H9 (cell line): ENCODE results near the gene OGFOD3. TPM values are rescaled to one million over a fixed set of nuclear protein-coding genes. Genes with fewer than 3 reads are reported as not detected.

ENCODE experiments used
- DNase-seq: peaks from one replicate; pipeline ENCODE4 v3.0.0-alpha.2; 2017
- H2AFZ ChIP-seq: one replicate; pipeline ENCODE4 v1.6.1; 2013; ENCODE audit warnings: mild to moderate bottlenecking, low read length, control low read depth, moderate library complexity
- H2AK5ac ChIP-seq: 2 replicates; pipeline ENCODE4 v1.6.1; 2013; ENCODE audit warnings: low read length, control low read depth, mixed read lengths; ENCODE audit not compliant: insufficient read length
- H2BK120ac ChIP-seq: one replicate; pipeline ENCODE4 v1.6.1; 2013; ENCODE audit warnings: low read depth, mild to moderate bottlenecking, low read length, control low read depth, inconsistent platforms; ENCODE audit not compliant: poor library complexity, severe bottlenecking
- H2BK12ac ChIP-seq: 2 replicates; pipeline ENCODE4 v1.6.1; 2013; ENCODE audit warnings: low read length, control low read depth, mixed read lengths, low read depth; ENCODE audit not compliant: insufficient read length
- H2BK15ac ChIP-seq: 2 replicates; pipeline ENCODE4 v1.6.1; 2013; ENCODE audit warnings: low read depth, low read length, control low read depth
- H2BK20ac ChIP-seq: one replicate; pipeline ENCODE4 v1.6.1; 2013; ENCODE audit warnings: low read depth, mild to moderate bottlenecking, low read length, control low read depth, inconsistent platforms; ENCODE audit not compliant: poor library complexity, severe bottlenecking
- H2BK5ac ChIP-seq: 2 replicates; pipeline ENCODE4 v1.6.1; 2013; ENCODE audit warnings: low read length, control low read depth, mixed read lengths; ENCODE audit not compliant: insufficient read length
- H3K14ac ChIP-seq: 2 replicates; pipeline ENCODE4 v1.6.1; 2013; ENCODE audit warnings: low read length, control low read depth; ENCODE audit not compliant: insufficient read depth
- H3K18ac ChIP-seq: 2 replicates; pipeline ENCODE4 v1.6.1; 2013; ENCODE audit warnings: low read depth, mild to moderate bottlenecking, mixed read lengths, low read length, control low read depth; ENCODE audit not compliant: insufficient read length
- H3K23ac ChIP-seq: 2 replicates; pipeline ENCODE4 v1.6.1; 2013; ENCODE audit warnings: low read length, control low read depth, mixed read lengths, low read depth; ENCODE audit not compliant: insufficient read length
- H3K23me2 ChIP-seq: 2 replicates; pipeline ENCODE4 v1.6.1; 2013; ENCODE audit warnings: low read depth, mild to moderate bottlenecking, mixed read lengths, low read length, control low read depth; ENCODE audit not compliant: insufficient read length, poor library complexity, severe bottlenecking
- H3K27ac ChIP-seq: 2 replicates; pipeline ENCODE4 v1.5.1; 2013; ENCODE audit warnings: low read length, control low read depth, mixed read lengths, low read depth; ENCODE audit not compliant: insufficient read length
- H3K27me3 ChIP-seq: 2 replicates; pipeline ENCODE4 v1.6.1; 2013; ENCODE audit warnings: low read length, control low read depth, inconsistent platforms; ENCODE audit not compliant: insufficient read depth
- H3K4ac ChIP-seq: 2 replicates; pipeline ENCODE4 v1.6.1; 2013; ENCODE audit warnings: low read depth, mild to moderate bottlenecking, control low read depth, inconsistent platforms, low read length, moderate library complexity
- H3K4me1 ChIP-seq: 2 replicates; pipeline ENCODE4 v1.6.1; 2013; ENCODE audit warnings: low read length, control low read depth, inconsistent platforms; ENCODE audit not compliant: insufficient read depth
- H3K4me2 ChIP-seq: 2 replicates; pipeline ENCODE4 v1.6.1; 2013; ENCODE audit warnings: low read length, control low read depth, mixed read lengths; ENCODE audit not compliant: insufficient read length, insufficient read depth
- H3K56ac ChIP-seq: 2 replicates; pipeline ENCODE4 v1.6.1; 2013; ENCODE audit warnings: low read depth, mild to moderate bottlenecking, mixed read lengths, low read length, control low read depth; ENCODE audit not compliant: insufficient read length
- H3K79me1 ChIP-seq: 2 replicates; pipeline ENCODE4 v1.6.1; 2013; ENCODE audit warnings: low read depth, mild to moderate bottlenecking, moderate library complexity, low read length, control low read depth, inconsistent platforms; ENCODE audit not compliant: insufficient read depth, poor library complexity, severe bottlenecking
- H3K79me2 ChIP-seq: 2 replicates; pipeline ENCODE4 v1.6.1; 2013; ENCODE audit warnings: low read length, control low read depth, inconsistent platforms; ENCODE audit not compliant: insufficient read depth
- H3K9ac ChIP-seq: 2 replicates; pipeline ENCODE4 v1.6.1; 2013; ENCODE audit warnings: low read length, control low read depth, mixed read lengths; ENCODE audit not compliant: insufficient read length; ENCODE audit errors: extremely low read depth
- H3K9me3 ChIP-seq: one replicate; pipeline ENCODE4 v1.6.1; 2013; ENCODE audit warnings: low read depth, low read length, inconsistent platforms; ENCODE audit not compliant: control insufficient read depth
- H3T11ph ChIP-seq: one replicate; pipeline ENCODE4 v1.6.1; 2013; ENCODE audit warnings: mild to moderate bottlenecking, low read length, control low read depth, inconsistent platforms
- H4K20me1 ChIP-seq: one replicate; pipeline ENCODE4 v1.6.1; 2013; ENCODE audit not compliant: control insufficient read depth, insufficient read length, insufficient read depth
- H4K5ac ChIP-seq: 2 replicates; pipeline ENCODE4 v1.6.1; 2013; ENCODE audit warnings: low read depth, mild to moderate bottlenecking, mixed read lengths, low read length, control low read depth; ENCODE audit not compliant: insufficient read length
- H4K8ac ChIP-seq: replicated peaks from 2 replicates; pipeline ENCODE4 v1.6.1; 2013; ENCODE audit warnings: low read length, control low read depth, mixed read lengths, low read depth; ENCODE audit not compliant: insufficient read length
- H4K91ac ChIP-seq: 2 replicates; pipeline ENCODE4 v1.6.1; 2013; ENCODE audit warnings: low read depth, mild to moderate bottlenecking, moderate library complexity, mixed read lengths, low read length, control low read depth; ENCODE audit not compliant: insufficient read length
- H3K27ac Mint-ChIP-seq, 3 experiments: 2 replicates in 2 of 3; 3 replicates in 1 of 3; pipeline ENCODE4 v1.8.0; 2020 to 2021; ENCODE audit warnings: mixed read lengths in 3 of 3, mild to moderate bottlenecking in 1 of 3, moderate library complexity in 1 of 3
- H3K27me3 Mint-ChIP-seq: 2 replicates; pipeline ENCODE4 v1.8.0; 2021; ENCODE audit warnings: low read depth, mild to moderate bottlenecking, moderate library complexity, mixed read lengths
- H3K36me3 Mint-ChIP-seq, 3 experiments: 2 replicates in 2 of 3; 3 replicates in 1 of 3; pipeline ENCODE4 v1.8.0; 2020 to 2021; ENCODE audit warnings: low read depth in 3 of 3, mixed read lengths in 3 of 3; ENCODE audit not compliant: insufficient read depth in 1 of 3
- H3K4me1 Mint-ChIP-seq, 2 experiments: 2 replicates each; pipeline ENCODE4 v1.8.0; 2020; ENCODE audit warnings: mixed read lengths in 2 of 2
- H3K4me3 Mint-ChIP-seq, 2 experiments: 2 replicates in 1 of 2; 3 replicates in 1 of 2; pipeline ENCODE4 v1.8.0; 2020 to 2021; ENCODE audit warnings: mild to moderate bottlenecking in 2 of 2, mixed read lengths in 2 of 2, moderate library complexity in 1 of 2
- H3K9me3 Mint-ChIP-seq, 2 experiments: 2 replicates in 1 of 2; 3 replicates in 1 of 2; pipeline ENCODE4 v1.8.0; 2020; ENCODE audit warnings: mild to moderate bottlenecking in 2 of 2, mixed read lengths in 2 of 2, moderate library complexity in 1 of 2
- CTCF ChIP-seq: fragments of 200-600 bp; sonication (generic); conservative IDR thresholded peaks from 3 replicates; pipeline ENCODE4 v1.8.0; 2021; ENCODE audit warnings: antibody characterized with exemption, mild to moderate bottlenecking
- WGBS: extraction: QIAGEN DNeasy Blood & Tissue Kit; methylation state at CpG from one replicate; pipeline ENCODE4 v1.1.7; 2013; ENCODE audit warnings: missing lambda C conversion rate, low lambda C conversion rate, mixed read lengths; ENCODE audit not compliant: insufficient read length; ENCODE audit errors: extremely low coverage; 5-methylcytosine and 5-hydroxymethylcytosine counted together
- total RNA-seq: library from RNA; stranded (reverse); gene quantifications from 2 replicates; pipeline ENCODE4 v1.2.1, GENCODE V29; 2021

The OGFOD3 gene
- total RNA-seq, 1 experiment from 2014 or later, result 27.8 TPM

- H2AK5ac ChIP-seq, result no peak overlapping the region
- no peak overlapping the region for H2AFZ ChIP-seq
- H3K4me1 ChIP-seq, result no peaks in the 10 kb centered on the region
- H4K91ac ChIP-seq, result no peak overlapping the region
- H3K79me2 ChIP-seq, result no peaks in the 10 kb centered on the region
- no peak overlapping the region for H3K18ac ChIP-seq
- H3K4ac ChIP-seq, result no peak overlapping the region
- no peak for DNase-seq
- H3K9me3 ChIP-seq, result no peaks in the 10 kb centered on the region
- H3K36me3 Mint-ChIP-seq, result peaks cover 3 to 8% (median 4%) of the 10 kb centered on the region in 3 experiments; a peak in 5 of 7 replicates
- no peaks in the 10 kb centered on the region for H3K79me1 ChIP-seq
- no peak overlapping the region for H3K9ac ChIP-seq
- no peak overlapping the region for H4K8ac ChIP-seq
- no CpG with 5 or more reads among the region's 24 CpGs for WGBS
- no peak overlapping the region for H3T11ph ChIP-seq
- no peaks in the 10 kb centered on the region for H3K27me3 ChIP-seq
- no peak overlapping the region for H2BK120ac ChIP-seq
- H3K27ac Mint-ChIP-seq, result no peak overlapping the region
- no peak overlapping the region for H2BK20ac ChIP-seq
- H3K23me2 ChIP-seq, result no peaks in the 10 kb centered on the region
- no peak overlapping the region for H3K56ac ChIP-seq
- TF ChIP-seq CTCF, result no peak
- H2BK12ac ChIP-seq, result no peak overlapping the region
- no peak overlapping the region for H2BK5ac ChIP-seq
- H2BK15ac ChIP-seq, result no peak overlapping the region
- no peak overlapping the region for H3K14ac ChIP-seq
- no peaks in the 10 kb centered on the region for H4K20me1 ChIP-seq
- H3K4me1 Mint-ChIP-seq, result peaks cover 10 to 12% of the 10 kb centered on the region in 2 experiments
- H3K27ac ChIP-seq, result no peak overlapping the region
- no peak overlapping the region for H4K5ac ChIP-seq
- H3K9me3 Mint-ChIP-seq, result no peaks in the 10 kb centered on the region
- no peak overlapping the region for H3K4me3 Mint-ChIP-seq
- H3K23ac ChIP-seq, result no peak overlapping the region
- no peak overlapping the region for H3K4me2 ChIP-seq
- H3K27me3 Mint-ChIP-seq, result peaks cover 3% of the 10 kb centered on the region
Measured at GRCh38 chr17:82411396-82412053, 6.9 kb downstream of the OGFOD3 start.
